Stimulated activated CD4-positive, alpha-beta T cell treated with anti-CD3 and anti-CD28 coated beads, Interleukin-4, amount 100 ng/mL, for 48 hours (primary cell): ENCODE data around the gene FAM111B.
"Not testable (repeated sequence)": the region's sequence is repeated elsewhere in the genome, so short reads cannot be mapped to it uniquely, and the experiment has no call there.

Experiments used
- DNase-seq, 2 donors: peaks; one replicate each; pipeline ENCODE4 v3.0.0-alpha.2; 2020; ENCODE audit warnings: low read depth in 2 of 2

The FAM111B gene

DNA sequence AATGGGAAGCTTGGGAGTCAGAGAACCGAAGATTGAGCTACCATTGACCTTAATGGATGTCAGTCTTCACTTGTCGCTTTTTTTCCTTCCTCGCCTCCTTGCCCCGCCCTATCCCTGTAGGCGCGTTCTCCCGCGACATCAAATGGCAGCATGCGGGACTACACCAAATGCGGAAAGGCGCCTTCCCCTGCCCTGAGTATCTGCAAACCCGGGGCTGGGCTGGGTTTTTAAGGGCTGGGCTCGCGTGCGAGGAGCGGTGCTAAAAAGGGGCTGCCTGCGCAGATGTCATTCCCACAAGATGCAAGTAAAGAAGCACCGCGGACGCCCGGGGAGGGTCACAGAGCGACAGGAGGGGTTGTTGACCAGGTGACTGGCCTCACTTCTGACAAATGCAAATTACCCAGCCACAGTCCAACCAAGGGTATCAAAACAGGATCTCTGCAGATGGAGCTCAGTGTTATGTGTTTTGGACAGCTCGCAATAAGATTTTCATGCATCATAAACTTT, 4.7 kb upstream of the FAM111B start:
- peak; percentile 55 to 65 for DNase-seq

- DNase-seq: not testable (repeated sequence)
These were observed 684 bp downstream of the FAM111B start for GRCh38 chr11:59107721-59108120.

DNA sequence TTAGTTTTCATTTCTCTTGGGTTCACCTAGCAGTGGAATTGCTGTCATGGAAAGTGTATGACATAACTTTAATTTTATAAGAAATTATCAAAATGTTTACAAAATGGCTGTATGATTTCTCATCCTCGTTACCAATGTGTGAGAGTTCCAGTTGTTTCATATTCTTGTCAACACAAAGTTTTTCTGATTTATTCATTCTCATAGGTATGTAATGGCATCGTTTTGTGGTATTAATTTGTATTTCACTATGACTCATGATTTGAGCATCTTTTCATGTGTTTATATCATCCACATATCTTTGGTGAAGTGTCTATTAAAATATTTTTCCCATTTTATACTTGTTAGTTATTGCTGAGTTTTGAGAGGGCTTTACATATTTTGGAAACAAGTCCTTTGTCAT, 5.5 kb downstream of the FAM111B start:
- no peak for DNase-seq

DNA sequence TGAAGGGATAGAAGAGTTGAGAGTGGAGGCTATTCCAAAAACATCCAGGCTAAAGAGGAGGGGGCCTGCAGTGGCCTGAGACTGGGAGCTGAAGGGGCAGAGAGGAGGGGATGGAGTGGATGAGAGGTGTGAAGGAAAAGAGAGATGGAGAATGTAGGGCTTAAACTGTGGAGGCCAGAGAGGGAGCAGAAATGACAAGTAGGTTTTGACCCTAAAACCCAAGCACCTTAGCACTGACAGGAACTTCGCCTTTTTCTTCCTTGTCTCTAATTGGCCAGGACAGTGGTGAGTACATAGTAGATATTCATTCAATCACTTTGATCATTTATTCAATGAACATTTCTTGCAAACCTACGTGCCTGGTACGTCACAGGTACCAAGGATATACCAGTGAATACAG, 7.3 kb downstream of the FAM111B start:
- DNase-seq: no peak

DNA sequence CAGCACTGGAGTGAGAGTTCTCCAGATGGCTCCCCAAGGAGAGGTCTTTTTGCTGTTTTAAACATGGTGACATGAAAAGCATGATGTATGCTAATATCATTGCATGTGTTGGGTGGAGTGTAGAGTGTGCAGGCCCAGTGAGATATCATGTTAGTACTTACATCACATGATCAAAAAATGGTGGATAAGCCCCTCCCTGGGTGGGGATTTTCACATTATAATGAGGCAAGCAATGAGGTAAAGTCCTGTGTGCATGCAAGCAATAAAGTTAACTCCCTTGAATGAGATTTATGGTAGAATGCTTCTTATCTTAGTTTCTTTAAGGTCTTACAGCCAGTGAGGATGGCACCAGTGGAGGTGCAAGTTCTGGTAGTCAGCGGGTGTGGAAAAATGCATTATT, 8.5 kb downstream of the FAM111B start:
- no peak for DNase-seq

GRCh38 chr11:59117774-59118173, 10.7 kb downstream of the FAM111B start:
- DNase-seq: no peak

DNA sequence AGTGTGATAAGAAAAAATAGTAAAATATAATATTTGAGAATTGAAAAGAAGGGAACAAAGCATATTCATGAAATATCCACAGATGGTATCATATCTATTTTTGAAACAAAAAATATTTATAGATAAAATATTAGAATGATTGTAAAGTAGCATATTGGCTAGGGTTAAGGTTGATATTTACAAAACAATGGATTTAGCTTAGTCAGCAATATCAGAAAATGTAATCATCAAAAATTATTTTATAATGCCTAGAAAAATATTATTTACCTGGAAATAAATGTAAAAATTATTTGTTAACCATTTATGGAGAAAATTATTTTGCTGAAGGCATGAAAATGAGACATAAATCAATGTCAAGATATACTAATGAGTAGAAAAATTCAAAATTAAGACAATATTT, 12.8 kb downstream of the FAM111B start:
- DNase-seq: no peak

- peak; percentile 81 to 90 for DNase-seq
These were observed 28.8 kb downstream of the FAM111B start for GRCh38 chr11:59135648-59136461.

GRCh38 chr11:59136551-59136950, 29.5 kb downstream of the FAM111B start:
- DNase-seq: not testable (repeated sequence)

GRCh38 chr11:59137190-59137589, 30.2 kb downstream of the FAM111B start:
- DNase-seq: no peak

- DNase-seq: no peak
These were observed 31.6 kb downstream of the FAM111B start for GRCh38 chr11:59138643-59139042.

- no peak for DNase-seq
These were observed 34.2 kb downstream of the FAM111B start for GRCh38 chr11:59141191-59141590.

GRCh38 chr11:59141673-59142460, 34.8 kb downstream of the FAM111B start:
- no peak for DNase-seq

- peak; percentile 64 to 81 for DNase-seq
These were observed 35.8 kb downstream of the FAM111B start, which contains the start of gene FAM111A for GRCh38 chr11:59142530-59143507. FAM111A (plus strand) TSS chr11:59142856; CDS start chr11:59148873, 6,017 bp downstream.

DNA sequence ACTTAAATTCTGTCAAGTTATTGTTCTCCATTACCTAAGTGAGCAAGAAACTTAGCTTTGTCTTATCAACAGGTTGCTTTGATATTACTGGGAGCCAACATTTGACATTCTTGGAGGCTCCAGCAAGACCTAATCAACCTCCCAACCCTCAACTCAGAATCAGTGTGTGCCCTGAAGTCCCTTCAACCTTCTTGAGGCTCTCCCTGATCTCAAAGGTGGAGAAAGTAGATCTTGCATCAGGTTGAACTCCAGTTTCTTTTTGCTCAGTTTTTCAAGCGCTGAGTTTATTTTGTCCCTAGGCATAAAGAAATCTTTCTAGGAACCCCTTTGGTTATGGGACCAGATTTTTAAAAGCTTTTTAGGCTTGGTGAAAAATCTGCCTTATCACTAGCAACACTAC, 37.1 kb downstream of the FAM111B start:
- no peak for DNase-seq

DNA sequence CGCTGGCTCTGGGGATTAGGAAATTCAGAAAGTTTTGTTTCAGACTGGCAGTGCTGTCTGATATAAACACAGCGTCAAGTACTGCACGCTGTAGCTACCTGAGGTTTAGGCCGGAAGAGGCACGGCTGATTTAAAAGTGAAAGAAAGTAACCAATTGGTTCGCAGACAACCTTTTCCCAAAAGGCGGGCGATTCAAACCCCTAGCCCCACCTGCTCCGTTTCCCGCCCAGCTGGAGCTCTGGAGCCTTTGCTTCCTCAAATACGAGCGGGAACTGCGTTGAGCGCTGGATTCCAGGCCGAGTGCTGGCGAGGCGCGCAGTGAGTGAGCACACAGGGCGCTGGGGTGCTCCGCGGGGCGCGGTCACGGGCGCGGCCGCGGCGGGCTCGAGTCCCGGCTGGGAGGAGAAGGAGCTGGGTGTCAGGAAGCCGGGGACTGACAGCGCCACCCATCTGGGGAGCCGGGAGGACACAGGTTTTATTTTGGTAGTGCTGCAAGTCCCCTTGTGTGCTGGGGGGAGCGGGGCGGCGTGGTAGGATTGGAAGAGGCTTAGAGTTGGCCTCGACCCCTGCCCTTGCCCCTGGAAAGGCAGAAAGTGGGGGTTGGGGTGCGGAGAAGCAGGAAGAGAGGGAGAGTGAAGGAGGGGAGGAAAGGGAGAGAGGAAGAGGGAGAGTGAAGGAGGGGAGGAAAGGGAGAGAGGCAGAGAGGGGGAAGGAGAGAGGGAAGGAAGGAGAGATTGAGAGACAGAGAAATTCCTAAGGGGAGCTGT, 37.7 kb downstream of the FAM111B start:
- DNase-seq: peak; percentile 56 to 76

- DNase-seq: no peak
These were observed 38.5 kb downstream of the FAM111B start for GRCh38 chr11:59145534-59145933.

GRCh38 chr11:59151761-59152160, 44.7 kb downstream of the FAM111B start:
- no peak for DNase-seq

DNA sequence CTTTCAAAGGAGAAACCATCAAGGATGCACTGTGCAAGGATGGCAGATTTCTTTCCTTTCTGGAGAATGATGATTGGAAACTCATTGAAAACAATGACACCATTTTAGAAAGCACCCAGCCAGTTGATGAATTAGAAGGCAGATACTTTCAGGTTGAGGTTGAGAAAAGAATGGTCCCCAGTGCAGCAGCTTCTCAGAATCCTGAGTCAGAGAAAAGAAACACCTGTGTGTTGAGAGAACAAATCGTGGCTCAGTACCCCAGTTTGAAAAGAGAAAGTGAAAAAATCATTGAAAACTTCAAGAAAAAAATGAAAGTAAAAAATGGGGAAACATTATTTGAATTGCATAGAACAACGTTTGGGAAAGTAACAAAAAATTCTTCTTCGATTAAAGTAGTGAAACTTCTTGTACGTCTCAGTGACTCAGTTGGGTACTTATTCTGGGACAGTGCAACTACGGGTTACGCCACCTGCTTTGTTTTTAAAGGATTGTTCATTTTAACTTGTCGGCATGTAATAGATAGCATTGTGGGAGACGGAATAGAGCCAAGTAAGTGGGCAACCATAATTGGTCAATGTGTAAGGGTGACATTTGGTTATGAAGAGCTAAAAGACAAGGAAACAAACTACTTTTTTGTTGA, 45.4 kb downstream of the FAM111B start:
- DNase-seq: no peak

DNA sequence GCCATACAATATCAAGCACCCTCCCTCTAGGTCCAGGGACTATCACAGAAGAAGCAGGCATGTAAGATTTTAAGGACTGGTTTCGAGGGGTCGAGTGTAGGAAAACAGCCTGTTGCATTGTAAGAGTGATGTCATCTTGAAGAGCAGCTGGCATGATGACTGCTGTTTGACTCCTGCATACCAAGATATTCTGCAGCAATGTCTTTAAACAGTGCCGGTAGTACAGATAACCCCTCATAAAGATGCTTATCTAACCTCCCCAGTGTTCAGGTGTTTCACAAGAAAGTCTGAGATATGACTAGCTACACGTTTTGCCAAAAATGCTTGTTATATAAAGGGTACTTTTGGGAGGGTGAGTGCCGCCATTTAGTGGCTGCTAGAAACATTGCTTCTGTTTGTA, 47.6 kb downstream of the FAM111B start:
- no peak for DNase-seq
